Left renal cortex interstitium (tissue), 4 donors: ENCODE data around the gene SPAG9. TPM values are rescaled to one million over a fixed set of nuclear protein-coding genes. Genes with fewer than 3 reads are reported as not detected.
A peak's percentile ranks its signal among the peaks of the same experiment; 100 is the strongest.
"Not testable (repeated sequence)": the region's sequence is repeated elsewhere in the genome, so short reads cannot be mapped to it uniquely, and the experiment has no call there.

ENCODE experiments used
- DNase-seq, 4 donors: peaks; one replicate each; pipeline ENCODE4 v3.0.0-alpha.2; 2013; ENCODE audit warnings: low read depth in 4 of 4, low spot score in 2 of 4, missing footprints in 1 of 4
- polyA plus RNA-seq, 4 donors: library from polyadenylated mRNA; unstranded; fragments of 120-200 nt; gene quantifications; one replicate each; pipeline ENCODE4 v1.2.1, GENCODE V29; 2013; ENCODE audit not compliant: insufficient read length in 4 of 4

Gene SPAG9
- polyA plus RNA-seq, 4 donors, result 76.5 to 136 (median 106) TPM

DNA sequence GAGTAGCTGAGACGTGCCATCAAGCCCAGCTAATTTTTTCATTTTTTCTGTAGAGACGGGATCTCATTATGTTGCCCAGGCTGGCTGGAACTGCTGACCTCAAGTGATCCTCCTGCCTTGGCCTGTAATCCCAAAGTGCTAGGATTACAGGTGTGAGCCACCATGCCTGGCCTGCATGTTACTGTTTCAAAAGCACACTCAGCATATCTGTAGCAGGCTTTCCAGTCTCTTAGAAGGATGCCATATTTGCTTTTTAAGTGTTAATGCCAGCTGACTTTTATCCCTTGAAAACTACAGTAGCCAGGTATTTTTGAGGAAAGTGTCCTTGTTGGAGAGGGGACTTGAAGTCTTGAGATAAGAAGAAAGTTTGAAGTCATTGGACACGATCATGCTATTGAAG is 15.3 kb upstream of the SPAG9 start:
- DNase-seq, result no peak

DNA sequence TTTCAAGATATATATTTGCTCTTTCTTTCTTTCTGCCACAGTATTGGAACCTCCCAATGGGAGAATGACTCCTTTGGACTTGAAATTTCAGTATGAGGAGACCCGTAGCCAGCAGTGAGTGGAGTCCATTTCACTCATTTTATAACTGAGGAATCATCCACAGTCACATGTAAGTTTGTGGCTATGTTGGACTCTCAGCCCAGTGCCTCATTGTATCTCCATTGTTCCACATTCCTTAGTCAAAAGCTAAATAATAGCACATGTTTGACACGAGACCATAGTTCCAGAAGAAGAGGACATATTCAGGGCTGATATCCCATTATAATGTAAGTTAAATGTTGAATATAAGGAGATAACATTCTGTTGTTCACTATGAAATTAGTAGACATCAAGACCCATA is 12.7 kb upstream of the SPAG9 start:
- DNase-seq, result no peak

DNA sequence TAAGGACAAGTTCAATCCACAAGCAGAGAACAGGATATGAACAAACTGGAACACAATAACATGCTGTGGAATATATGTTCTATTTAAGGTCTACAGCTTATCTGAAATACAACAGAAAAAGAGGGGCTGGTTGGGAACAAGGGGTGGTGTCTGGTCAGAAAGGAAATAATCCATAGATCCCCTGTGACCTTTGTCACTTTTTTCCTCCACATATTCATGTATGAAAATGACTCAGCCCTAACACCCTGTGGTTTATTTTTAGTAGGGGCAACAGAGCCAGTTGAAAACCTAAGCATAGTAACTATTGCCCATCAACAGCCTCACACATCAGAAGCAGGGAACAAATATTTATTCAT is 12.3 kb upstream of the SPAG9 start:
- DNase-seq, result no peak

DNA sequence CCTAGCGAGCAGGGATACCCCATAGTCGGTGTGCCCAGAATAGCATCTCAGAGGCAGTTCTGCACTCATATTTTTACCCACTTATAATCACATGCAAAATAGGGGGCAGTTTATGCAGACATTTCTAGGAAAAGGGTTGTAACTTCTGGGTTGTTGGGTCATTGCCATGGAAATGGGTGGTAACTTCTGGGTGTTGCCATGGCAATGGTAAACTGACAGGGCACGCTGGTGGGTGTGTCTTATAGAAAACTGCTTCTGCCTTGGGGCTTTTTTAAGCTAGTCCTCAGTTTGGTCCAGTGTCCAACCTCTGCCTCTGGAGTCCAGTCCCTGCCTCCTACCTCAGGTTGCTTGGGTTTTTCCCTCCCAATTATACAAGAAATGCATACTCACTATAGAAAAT is 7.4 kb upstream of the SPAG9 start:
- no peak for DNase-seq

DNA sequence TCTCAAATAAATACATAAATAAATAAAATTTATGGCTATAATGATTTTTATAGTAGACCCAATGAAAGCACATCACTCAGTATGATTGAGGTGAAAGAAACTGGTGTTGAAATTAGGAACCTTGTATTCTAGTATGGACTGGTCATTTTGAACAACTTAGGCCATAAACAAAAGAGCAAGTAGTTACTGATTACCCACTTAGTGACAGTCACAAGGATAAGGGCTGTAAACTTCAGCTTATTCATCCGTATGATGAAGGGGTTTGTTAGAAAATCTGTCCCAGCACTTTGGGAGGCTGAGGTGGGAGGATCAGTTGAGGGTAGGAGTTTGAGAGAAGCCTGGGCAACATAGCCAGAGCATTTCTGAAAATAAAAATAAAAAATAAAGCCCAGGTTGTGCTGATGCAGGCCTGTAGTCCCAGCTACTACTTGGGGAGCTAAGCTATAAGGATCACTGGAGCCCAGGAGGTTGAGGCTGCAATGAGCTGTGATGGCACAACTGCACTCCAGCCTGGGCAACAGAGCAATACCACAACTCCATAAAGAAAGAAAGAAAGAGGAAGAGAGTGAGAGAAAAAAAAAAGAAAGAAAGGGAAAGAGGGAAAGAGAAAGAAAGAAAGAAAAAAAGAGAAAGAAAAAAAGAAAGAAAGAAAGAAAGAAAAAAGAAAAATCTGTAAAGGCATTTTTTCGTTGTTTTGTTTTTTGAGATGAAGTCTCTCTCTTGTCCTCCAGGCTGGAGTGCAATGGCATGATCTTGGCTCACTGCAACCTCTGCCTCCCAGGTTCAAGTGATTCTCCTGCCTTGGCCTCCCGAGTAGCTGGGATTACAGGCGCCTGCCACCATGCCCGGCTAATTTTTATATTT is 4.2 kb upstream of the SPAG9 start:
- no peak for DNase-seq

DNA sequence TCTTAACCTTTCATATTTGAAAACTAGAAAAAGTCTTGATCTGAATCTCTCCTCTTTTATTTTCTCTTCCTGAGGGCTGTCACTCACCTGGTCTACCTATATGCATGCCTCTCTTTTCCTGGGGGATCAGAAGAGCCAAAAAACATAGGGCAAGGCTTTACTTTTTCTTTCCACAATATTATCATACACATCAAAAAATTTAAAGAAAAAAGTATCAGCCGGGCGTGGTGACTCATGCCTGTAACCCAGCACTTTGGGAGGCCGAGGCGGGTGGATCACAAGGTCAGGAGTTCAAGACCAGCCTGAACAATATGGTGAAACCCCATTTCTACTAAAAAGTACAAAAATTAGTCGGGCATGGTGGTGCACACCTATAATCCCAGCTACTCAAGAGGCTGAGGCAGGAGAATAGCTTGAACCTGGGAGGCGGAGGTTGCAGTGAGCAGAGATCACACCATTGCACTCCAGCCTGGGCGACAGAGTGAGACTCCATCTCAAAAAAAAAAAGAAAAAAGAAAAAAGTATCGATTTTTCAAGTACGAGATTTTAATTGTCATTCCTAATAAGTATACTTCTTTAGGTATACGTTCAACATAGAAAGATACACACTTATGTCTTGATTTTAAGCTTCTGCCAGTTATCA is 1.9 kb upstream of the SPAG9 start:
- not testable (repeated sequence) for DNase-seq

DNA sequence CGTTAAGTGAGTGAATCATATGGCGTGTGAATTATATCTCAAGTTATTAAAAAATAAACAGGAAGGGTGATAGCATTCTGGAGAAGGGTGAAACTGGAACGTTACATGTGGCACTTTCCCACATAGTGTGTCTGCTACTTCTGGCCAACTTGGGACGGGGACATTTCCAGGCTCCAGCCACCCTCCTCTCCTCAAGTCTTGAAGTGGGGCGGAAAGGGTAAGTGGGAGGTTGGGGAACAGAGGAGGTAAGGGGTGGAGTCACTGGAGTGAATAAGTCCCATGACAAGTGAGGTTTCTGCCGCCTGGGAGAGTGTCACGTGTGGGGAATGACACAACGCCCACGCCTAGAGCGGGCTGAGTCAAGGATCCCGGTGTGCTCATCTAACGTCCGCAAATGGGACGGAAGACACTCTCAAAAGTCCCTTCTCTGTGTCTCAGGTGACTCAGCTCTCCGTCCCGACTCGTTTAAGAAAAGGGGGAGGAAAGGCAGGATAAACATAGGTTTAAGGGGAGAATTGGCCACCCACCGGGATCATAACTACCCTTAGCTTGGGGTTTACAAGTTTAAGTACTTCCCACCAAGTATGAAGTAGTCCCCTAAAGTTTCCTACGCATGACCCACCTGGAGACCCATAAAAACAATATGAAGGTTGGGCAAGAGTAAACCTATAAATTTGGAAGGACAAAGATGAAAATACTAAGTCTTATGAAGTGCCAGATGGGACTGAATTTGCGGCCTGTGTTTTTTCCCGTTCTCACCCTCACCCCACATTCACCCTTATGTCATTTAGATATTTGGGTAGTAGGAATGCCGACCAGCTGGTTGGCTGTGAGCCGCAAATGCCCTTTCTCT is 1.2 kb upstream of the SPAG9 start:
- peak in 2 of 4 donors; percentile 61 to 73 for DNase-seq

DNA sequence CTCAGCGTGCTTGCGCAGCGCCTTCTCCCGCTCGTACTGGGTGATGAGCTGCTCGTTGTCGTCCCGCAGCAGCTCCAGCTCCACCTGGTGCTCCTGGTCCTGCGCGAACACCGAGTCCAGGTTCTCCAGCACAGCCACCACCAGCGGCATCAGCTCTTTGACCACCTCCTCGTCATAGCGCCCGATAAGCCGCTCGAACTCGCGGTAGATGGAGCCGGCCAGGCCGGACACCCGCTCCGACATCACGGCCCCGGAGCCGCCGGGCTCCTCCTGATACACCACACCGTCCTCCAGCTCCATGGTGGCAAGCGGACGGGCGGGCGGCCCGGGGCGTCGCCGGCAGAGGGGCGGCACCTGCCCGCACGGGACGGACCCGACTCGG is 320 bp downstream of the SPAG9 start:
- peak in 2 of 4 donors; percentile 22 to 28 for DNase-seq

DNA sequence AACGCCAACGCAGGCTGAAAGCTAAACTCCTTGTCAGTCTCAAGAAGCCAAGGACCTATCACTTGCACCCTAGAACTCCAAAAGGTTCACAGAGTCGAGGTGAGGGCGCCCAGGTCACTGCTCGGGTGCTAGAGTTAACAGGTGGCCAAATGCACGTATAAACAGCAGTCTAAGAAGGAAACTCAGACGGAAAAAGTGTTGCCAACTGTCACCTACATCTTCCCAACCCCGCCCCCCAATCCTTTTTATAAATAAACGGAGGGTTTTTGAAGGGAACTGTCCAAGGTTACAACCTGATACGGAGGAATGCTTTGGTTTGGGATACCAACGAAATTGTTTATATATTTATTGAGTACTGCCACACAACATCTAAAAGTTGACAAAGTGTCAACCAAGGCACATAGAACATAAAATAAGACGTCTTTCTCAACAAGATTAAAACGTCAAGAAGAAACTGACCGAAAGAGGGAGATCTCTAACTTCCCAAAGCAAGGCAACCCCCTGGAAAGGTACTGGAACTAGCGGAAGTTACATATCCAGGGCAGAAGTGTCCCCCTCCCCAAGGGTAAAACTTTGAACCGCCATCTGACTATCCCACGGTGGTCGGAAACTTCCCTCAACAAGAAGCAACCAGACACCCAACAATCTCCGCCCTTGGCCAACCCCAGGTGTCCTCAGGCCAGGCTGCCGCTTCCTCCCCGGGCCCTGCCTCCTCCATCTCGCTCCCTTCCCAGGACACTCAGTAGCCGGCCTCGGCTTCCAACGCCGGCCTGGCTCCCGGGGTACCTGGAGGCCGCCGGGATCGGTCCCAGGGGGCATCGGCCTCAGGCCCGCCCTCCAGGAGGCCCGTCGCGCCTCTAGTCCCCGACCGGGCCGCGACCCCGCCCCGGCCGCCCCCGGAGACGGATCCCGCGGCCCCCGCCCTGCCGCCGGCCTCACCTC is 982 bp downstream of the SPAG9 start:
- peak in 3 of 4 donors; percentile 39 to 67 (median 62) for DNase-seq

DNA sequence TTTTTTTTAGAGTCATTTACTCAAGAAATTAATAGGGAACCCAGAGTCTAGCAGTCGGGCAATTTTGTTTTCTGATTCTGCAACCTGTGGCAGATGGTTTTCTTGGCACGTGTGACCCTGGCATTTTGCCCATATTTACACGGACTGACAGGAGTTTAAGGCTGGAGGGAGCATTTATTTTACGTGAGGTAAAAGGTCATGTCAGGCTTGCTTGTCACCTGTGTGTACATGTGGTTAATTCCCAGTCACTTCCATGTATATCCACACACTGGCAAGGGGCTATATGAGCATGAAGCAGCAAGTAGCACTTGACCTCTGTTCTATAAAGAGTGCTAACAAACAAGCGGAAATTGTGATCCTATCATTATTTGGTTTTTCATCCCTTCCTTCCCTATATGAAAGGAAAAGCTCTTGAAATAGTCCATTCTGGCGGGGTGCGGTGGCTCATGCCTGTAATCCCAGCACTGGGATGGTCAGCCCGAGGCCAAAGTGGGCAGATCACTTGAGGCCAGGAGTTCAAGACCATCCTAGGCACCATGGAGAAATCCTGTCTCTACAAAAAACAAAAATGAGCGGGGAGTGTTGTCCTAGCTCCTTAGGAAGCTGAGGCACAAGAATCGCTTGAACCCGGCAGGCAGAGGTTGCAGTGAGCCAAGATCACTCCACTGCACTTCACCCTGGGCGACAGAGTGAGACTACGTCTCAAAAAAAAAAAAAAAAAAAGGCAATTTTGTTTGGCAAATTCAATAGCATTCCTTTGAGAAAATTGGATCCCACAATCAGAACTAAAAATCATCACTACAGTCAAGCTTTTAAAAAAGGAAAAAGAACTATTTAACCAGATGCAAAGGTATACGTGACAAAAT is 2.1 kb downstream of the SPAG9 start:
- no peak for DNase-seq

DNA sequence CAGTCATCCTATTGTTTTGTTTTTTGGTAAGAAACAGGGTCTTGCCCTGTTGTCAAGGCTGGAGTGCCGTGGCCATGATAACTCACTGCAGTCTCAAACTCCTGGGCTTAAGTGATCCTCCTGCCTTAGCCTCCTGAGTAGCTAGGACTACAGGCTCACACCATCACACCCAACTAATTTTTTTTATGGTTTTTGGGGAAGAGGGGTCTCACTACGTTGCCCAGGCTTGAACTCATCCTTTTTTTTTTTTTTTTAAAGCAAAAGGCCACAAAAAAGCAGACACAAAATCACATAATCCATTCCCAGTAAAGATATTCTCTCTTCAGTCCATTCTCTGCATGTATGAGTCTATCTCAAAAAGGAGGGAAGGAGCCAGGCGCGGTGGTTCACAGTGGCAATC is 5.5 kb downstream of the SPAG9 start:
- DNase-seq, result no peak

DNA sequence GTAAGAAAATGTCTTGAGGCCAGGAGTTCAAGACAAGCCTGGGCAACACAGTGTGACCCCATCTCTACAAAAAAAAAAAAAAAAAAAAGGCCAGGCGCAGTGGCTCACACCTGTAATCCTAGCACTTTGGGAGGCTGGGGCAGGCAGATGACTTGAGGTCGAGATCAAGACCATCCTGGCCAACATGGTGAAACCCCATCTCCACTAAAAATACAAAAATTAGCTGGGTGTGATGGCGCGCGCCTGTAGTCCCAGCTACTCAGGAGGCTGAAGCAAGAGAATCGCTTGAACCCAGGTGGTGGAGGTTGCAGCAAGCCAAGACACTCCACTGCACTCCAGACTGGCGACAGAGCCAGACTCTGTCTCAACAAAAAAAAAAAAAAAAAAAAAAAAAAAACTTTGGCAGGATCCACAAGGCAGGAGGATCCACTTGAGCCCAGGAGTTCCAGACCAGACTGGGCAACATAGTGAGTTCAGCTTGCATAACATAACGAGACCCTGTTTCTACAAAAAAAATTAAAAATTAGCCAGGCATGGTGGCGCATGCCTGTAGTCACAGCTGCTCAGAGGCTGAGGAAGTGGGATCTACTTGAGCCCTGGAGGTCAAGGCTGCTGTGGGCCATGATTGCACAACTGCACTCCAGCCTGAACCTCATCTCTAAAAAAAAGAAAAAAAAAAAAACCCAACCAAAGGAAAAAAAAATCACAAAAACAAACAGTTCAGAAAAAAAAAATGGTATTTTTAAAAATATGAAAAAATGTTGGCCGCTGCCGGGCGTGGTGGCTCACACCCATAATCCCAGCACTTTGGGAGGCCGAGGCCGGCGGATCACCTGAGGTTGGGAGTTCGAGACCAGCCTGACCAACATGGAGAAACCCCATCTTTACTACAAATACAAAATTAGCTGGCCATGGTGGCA is 8.1 kb downstream of the SPAG9 start:
- not testable (repeated sequence) for DNase-seq

DNA sequence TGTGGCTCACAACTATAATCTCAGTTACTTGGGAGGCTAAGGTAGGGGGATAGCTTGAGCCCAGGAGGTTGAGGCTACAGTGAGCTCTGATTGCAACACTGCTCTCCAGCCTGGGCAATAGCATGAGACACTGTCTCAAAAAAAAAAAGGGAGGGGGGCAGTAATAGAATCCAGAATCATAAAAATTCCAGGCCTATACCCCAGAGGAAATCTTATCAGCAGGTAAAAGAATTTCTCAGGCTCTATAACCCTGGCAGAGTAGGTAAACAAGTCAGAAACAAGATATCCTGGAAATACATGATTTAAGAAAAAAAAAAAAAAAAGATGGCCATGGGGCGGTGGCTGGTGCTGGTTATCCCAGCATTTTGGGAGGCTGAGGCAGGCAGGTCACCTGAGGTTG is 12.9 kb downstream of the SPAG9 start:
- no peak for DNase-seq

DNA sequence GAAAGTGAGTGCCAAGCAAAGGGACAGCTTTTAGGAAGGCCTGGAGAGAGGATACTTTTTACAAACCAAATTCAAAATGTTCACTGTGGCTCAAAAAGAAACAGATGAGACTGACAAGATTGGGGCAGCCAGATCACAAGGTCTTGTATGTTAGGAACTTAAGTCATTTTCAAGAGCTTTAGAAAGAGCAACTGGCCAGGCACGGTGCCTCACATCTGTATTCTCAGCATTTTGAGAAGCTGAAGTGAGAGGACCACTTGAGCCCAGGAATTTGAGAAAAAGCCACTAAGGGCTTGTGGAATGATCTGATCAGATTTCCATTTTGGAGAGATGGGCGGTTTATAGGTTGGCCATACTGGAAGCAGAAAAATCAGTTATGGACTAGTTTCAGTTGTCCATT is 17.2 kb downstream of the SPAG9 start:
- no peak for DNase-seq

DNA sequence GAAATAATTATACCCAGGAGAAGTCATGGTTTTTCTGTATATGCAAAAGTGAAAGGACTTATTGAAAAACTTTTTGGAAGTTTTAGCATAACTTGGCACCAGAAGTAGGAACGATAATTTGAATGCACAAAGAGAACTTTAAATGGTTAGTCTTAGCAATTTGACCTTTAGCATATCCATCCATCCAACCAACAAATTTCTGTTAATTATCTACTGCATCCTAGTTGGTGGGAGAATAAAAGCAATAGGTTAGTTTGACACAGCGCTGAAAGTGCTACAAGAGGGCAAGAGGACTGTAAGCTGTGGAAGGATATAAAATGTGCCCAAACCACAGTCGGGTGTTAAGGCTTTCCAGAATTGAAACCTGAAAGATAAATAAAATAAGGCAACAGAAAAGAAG is 17.6 kb downstream of the SPAG9 start:
- DNase-seq, result peak in 1 of 4 donors; percentile 28

DNA sequence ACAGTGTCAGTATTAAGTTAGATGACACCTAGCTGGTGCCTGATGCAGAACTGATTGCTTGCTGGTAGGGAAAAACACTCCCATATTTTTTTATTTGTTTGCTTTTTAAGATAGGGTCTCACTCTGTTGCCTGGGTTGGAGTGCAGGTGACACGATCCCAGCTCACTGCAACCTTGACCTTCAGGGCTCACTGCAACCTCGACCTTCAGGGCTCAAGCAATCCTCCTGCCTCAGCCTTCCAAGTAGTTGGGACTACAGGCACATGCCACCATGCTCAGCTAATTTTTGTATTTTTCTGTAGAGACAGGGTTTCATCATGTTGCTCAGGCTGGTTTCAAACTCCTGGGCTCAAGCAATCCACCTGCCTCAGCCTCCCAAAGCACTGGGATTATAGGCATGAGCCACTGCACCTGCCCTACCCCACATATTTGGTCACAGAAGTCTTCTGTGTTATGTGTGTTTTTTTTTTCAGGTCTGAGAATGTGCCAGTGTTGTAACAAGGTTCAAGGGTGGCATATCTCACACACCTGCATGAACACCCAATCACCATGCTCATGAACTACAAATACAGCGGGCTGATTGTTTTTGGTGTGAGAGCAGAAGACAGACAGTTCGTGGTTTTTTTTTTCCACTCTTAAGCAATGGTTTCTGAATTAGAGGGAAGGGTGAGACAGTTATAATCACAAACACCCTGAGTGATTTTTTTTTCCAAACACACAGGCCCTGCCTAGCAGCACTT is 22.8 kb downstream of the SPAG9 start:
- DNase-seq, result no peak

DNA sequence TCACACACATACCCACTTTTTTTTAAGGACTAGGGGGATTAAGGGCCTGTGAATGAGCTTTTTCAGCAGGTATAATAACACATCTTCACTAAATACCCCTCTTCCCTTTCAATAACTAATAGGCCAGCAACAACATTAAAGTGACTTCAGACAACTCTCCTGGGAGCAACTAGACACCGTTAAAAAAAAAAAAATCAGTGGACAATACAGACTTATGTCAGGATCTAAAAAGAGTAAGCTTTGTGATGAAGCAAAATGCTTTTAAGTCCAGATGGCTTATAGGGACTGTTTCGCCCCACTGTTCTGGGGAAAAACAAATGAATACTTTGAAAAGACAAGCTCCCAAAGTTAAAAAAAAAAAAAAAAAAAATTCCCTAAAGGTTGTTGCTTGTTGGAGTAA is 29.0 kb downstream of the SPAG9 start:
- no peak for DNase-seq

DNA sequence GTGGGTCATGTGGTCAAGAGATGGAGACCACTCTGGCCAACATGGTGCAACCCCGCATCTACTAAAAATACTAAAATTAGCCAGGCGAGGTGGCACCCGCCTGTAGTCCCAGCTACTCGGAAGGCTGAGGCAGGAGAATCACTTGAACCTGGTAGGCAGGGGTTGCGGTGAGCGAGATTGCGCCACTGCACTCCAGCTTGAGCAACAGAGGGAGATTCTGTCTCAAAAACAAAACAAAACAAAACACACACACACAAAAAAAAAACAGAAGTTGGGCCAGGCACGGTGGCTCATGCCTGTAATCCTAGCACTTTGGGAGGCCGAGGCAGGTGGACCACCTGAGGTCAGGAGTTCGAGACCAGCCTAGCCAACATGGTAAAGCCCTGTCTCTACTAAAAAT is 31.8 kb downstream of the SPAG9 start:
- DNase-seq, result not testable (repeated sequence)
